Neural cell (in vitro differentiated cells): ENCODE measurements around the gene TMEM92.

Experiments
- CTCF ChIP-seq: fragments of 450-650 bp; IDR thresholded peaks from 2 replicates; pipeline ENCODE4 v1.5.1; 2014; ENCODE audit warnings: antibody characterized with exemption, mild to moderate bottlenecking, moderate library complexity; ENCODE audit not compliant: poor library complexity, severe bottlenecking
- EP300 ChIP-seq: fragments of 450-650 bp; conservative IDR thresholded peaks from 2 replicates; pipeline ENCODE4 v1.6.1; 2014; ENCODE audit warnings: antibody characterized with exemption, mild to moderate bottlenecking, moderate library complexity; ENCODE audit not compliant: poor library complexity, severe bottlenecking
- MXI1 ChIP-seq: fragments of 450-650 bp; conservative IDR thresholded peaks from 2 replicates; pipeline ENCODE4 v1.6.1; 2014; ENCODE audit warnings: antibody characterized with exemption, mild to moderate bottlenecking; ENCODE audit not compliant: poor library complexity, severe bottlenecking

GRCh38 chr17:50312308-50312707 is 38.0 kb downstream of the TMEM92 start:
- TF ChIP-seq CTCF (no peak), EP300 (no peak), MXI1 (no peak)
